ENCODE results near the gene IDI2.
A peak's percentile ranks its signal among the peaks of the same experiment; 100 is the strongest.
"Not testable (repeated sequence)": the region's sequence is repeated elsewhere in the genome, so short reads cannot be mapped to it uniquely, and the experiment has no call there.

IDI2 gene

GRCh38 chr10:1025683-1026082 is at the start of gene IDI2:
IDI2 (minus strand) TSS chr10:1025859; CDS start chr10:1024723, 1,136 bp downstream.
- no peak for DNase-seq

GRCh38 chr10:1074748-1075308 is 49.2 kb upstream of the IDI2 start:
- no peak for DNase-seq

- DNase-seq = no peak
Observed at GRCh38 chr10:1074052-1074747, 48.5 kb upstream of the IDI2 start.

DNA sequence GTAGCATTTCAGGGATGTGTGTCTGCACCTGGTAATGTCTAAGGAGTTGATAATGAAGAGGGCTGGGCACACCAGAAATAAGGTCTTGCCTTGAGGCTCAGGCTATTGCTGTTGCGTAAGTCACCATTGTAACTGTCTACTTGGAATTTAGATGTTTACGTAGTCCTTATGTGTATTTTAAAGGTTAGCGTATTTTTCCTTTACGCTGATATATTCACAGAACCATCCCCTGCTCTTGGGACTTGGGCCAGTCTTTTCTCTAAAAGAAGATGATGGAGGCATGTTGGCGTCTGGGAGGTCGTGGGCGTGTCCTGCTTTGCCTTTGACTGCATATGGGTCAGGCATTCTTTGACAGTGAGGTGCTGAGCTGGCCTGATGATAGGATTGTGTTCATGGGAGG is 45.3 kb upstream of the IDI2 start:
- no peak for DNase-seq

DNA sequence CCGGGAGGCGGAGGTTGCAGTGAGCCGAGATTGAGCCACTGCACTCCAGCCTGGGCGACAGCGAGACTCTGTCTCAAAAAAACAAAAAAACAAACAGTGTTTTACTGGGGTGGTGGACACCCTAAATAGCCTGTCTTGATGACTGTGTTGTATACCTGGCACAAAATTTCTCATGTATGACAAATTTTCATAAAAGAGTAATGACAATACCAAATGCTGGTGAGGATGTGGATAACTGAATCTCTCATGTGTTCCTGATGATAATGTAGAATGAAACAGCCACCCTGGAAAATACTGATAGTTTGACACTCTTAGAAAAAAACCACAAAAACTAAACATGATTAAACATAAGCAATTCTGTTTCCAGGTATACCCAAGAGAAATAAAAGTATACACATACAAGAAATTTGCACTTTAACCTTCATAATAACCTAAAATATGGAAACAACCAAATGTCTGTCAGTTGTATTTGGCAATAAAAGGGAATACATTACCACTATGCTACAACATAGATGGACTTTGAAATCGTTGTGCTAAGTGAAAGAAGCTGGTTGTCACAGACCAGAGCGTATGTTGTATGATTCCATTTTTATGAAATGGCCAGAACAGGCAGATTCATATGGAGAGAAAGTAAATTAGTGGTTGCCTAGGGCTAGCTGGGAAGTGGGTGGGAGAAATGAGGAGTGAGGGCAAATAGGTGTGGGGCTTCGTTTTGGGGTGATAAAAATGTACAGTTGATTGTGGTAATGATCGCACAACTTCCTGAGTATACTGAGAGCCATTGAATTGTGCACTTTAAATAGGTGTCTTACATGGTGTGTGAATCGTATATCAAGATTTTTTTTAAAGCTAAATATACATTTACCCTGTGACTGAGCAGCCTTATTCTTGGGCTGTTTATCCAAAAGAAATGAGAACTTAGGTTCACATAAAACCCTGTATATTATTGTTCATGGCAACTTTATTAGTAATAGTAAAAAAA is 43.0 kb upstream of the IDI2 start:
- DNase-seq = no peak

DNA sequence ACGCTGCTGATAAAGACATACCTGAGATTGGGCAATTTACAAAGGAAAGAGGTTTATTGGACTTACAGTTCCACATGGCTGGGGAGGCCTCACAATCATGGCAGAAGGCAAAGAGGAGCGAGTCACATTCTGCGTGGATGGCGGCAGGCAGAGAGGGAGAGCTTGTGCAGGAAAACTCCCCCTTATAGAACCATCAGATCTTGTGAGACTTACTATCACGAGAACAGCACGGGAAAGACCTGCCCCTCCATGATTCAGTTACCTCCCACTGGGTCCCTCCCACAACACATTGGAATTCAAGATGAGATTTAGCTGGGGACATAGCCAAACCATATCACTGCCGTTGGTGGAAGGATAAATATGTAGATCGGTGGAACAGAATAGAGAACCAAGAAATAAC is 41.1 kb upstream of the IDI2 start:
- not testable (repeated sequence) for DNase-seq

DNA sequence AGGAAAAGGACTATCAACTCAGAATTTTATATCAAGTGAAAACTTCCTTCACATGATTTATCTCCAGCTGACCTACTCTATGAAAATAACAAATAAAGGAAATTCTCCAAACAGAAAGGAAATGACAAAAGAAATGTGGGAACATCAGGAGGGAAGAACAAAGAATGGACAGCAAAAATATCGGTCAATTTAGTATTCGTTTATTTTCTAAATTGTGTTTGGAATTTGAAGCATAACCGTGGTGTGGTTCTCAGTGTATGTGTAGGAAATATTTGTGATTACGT is 39.2 kb upstream of the IDI2 start:
- DNase-seq = no peak

DNA sequence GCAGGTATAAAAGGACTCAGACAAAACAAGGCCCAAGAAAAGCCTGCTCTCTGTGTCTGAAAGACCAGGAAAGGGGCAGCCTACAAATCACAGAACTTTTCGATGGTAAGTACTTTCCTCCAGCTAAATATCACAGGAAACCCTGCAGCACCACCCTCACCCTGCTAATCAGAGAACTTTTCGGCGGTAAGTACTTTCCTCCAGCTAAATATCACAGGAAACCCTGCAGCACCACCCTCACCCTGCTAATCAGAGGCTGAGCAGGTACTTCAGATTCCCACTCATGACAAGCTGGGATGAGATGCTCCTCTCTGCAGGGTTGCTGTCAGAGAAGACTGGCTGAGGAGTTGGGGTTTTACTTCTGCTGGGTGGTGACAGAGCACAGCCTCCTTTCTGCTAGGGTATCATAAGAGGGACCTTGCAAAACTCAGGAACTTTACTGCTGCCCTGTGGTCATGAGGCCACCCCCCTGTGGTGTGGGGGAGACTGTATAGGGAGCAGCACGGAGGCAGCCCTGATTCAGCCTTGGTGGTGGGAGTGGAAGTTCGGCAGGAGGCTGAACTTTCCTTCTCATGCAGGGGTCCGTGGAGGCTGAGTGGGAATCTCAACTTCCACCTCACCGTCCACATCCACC is 37.7 kb upstream of the IDI2 start:
- no peak for DNase-seq

DNA sequence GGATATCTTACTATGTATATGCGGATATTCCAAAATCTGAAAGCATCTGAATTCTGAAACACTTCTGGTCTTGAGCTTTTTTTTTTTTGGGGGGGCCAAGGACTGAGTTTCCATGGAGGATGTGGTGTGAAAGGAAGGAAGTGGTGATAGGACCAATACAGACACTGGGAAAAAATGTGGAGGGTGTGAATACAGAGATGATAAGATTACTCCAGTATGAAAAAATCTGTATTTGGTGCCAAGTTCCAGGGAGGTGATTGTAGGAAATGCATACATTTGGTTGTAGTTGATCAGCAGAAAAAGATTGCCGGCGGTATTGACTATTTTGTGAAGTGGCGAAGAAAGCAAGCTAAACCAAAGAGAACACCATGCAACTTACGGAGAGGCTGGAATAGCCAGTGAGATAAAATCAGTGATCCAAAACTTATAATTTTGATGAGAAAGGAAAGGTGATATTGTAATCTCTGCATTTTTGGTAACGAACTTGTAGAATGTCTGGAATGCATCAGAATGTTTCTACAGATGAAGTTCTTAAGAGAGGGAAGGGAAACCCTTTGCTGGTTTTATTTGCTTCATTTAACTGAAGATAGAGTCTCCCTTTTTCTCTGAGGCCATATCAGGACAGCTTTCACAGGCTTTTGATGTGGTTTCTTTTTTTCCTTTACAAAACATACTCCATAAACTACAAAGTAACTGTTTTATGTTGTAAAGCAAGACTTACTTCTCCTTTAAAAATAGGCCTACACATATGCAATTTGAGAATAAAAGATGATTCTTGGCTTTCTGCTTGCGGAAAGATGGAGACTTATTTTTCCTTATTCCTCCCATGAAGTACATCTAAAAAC is 36.5 kb upstream of the IDI2 start:
- DNase-seq = no peak

- no peak for DNase-seq
Observed at GRCh38 chr10:1059902-1060301, 34.2 kb upstream of the IDI2 start.

- DNase-seq = no peak
Observed at GRCh38 chr10:1058017-1058416, 32.4 kb upstream of the IDI2 start.

- no peak for DNase-seq
Observed at GRCh38 chr10:1057106-1057657, 31.5 kb upstream of the IDI2 start.

DNA sequence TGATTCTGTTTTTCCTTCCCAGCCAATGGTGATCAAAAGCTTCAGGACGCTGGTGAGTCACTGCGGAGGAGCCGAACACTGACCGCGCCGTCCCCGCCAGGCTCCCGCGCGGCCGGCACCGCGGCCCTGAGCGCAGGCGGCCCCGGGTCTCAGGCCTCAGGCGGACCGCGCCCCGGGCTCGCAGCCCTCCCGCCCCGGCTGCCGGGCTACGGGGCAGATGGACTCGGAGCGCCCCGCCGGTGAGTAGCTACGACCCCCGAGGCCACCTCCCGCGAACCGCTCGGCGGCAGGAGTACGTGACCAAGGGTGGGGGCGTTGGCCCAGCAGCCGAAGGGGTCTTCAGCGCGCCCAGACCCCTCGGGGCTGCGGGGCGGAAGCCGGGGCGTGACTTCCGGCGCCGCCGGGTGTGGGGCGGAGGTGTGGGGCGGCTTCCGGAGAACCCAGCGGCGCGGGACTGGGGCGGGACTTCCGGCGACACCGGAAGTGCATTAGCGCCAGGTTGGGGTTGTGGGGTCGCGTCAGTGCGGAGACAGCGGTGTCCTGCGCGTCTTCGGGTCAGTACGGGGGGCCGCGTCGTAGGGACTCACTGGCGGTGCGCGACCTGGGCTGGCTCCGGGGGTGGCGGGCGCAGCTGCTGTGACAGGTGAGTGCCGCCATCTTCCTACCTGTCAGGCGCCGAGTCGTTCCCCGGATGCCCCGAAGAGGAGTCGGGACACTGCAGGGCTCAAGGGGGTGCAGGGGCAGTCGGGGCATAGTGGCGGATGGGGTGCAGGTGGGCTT is 30.9 kb upstream of the IDI2 start, which contains the start of gene WDR37:
Gene WDR37, plus strand, starts transcription at position 60 of the 780 bp plus-strand sequence. CDS start 15,771 bp downstream, outside the sequence.
- peak; percentile 81 for DNase-seq

DNA sequence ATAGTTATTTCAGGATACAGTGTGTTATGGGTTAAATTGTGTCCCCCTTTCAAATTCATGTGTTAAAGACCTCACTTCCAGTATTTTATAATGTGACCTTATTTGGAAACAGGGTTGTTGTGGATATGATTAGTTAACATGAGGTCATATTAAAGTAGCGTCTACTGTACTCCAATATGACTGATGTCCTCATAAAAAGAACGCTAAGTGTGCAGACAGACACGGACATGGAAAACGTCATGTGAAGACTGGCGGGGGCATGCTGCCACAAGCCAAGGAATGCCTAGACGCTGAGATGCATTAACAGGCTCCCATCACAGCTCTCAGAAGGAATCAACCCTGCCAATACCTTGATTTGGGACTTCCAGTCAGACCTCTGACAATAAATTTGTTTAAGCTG is 29.0 kb upstream of the IDI2 start:
- no peak for DNase-seq

DNA sequence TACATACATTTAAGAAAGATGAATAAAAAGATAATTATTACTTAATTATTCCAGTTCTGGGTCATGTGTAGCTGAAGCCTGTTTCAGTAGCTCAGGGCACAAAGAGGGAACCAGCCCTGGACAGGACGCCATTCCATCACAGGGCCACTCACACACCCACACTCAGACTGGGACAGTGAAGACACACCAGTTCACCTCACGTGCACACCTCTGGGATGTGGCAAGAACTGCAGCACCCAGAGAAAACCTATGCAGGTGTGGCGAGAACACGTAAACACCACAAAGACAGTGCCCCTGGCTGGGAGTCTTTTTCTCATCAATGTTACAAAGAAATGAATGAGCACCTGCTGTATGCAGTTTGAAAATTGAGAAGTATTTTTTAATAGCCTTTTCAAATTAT is 24.9 kb upstream of the IDI2 start:
- DNase-seq = no peak

DNA sequence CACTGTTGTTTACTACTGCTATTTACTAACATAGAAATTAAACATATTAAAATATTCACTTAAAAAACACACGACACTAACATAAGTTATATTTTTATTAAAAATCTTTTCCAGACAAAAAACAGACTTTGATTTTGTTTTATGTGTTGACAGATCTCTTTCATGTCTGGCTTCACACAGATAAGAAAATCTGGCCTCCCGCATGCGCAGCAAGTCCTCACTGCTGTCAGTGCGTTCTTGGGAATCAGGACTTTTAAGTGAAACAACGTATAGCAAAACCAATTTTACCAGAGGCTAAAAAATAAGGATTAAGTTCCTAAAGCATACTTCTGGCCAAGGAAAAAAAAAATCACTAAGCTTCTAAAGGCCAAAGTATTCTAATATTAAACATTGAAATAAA is 24.5 kb upstream of the IDI2 start:
- no peak for DNase-seq

DNA sequence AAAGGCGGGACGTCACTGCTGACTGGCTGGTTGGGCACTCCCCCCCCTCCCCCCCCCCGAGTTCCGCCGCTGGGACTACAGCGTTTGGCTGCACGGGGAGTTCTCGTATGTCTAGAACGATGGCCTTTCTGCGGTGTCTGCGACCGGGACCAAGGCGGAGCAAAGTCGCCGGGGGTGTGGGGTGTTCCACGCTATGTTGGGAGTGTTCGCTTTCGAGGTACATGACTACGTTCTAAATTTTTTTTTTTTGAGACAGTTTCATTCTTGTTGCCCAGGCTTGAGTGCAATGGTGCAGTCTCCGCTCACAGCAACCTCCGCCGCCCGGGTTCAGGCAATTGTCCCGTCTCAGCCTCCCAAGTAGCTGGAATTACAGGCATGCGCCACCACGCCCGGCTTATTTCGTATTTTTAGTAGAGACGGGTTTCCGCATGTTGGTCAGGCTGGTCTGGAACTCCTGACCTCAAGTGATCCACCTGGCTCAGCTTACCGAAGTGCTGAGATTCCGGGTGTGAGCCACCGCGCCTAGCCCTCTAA is 23.8 kb upstream of the IDI2 start:
- no peak for DNase-seq

GRCh38 chr10:1048732-1049424 is 23.2 kb upstream of the IDI2 start, which contains the start of gene IDI1:
IDI1 (minus strand) TSS chr10:1049119; CDS start chr10:1049003, 116 bp downstream.
- DNase-seq = peak; percentile 90

GRCh38 chr10:1048349-1048731 is 22.7 kb upstream of the IDI2 start:
- DNase-seq = no peak

DNA sequence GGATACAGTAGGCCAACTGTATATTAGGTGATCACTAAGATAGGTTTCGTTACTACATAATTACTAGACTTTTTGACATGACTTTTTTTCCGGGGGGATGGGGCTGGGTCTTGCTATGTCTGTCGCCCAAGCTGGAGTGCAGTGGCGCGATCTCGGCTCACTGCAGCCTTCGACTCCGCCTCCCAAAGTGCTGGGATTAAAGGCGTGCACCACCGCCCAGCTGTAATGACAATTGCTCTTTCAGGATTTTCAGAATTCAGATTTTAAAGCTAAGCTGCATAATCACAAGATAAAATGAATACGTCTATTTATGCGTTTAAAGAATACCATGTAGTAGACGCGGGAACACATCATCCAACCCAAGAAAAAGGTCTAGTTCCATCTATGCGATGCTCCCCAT is 22.3 kb upstream of the IDI2 start:
- DNase-seq = no peak

Data from activated T-cell treated with anti-CD3 and anti-CD28 coated beads for 4 hours (primary cell).